ENCODE results near the gene AACS. TPM values are rescaled to one million over a fixed set of nuclear protein-coding genes. Genes with fewer than 3 reads are reported as not detected.
"Not testable (repeated sequence)": the region's sequence is repeated elsewhere in the genome, so short reads cannot be mapped to it uniquely, and the experiment has no call there.

AACS gene
- total and polyA plus RNA-seq, 2 of the 4 experiments (the other 2 are of a cell fraction) = 22.0 to 24.9 TPM

GRCh38 chr12:125140279-125141209 is 75.3 kb downstream of the AACS start:
- H3K4ac ChIP-seq (ENCODE audit: low read depth, low read length) = no peak overlapping the region
- H3K56ac ChIP-seq (ENCODE audit: extremely low read depth, insufficient read depth, low read length) = no peak overlapping the region
- no peak overlapping the region for H3K18ac ChIP-seq (ENCODE audit: low read depth, low read length)
- H3K4me2 ChIP-seq (ENCODE audit: low read depth, low read length) = no peak overlapping the region
- H4K91ac ChIP-seq (ENCODE audit: insufficient read depth, low read depth, low read length) = no peak overlapping the region
- 0 out of 2 replicates have a peak, but pooled peaks have one; percentile 34 for TF ChIP-seq FOS (IDR thresholded peaks at IDR 0.05; ENCODE audit: low read depth, low read length)
- no peak for TF ChIP-seq MAFK (IDR thresholded peaks at IDR 0.05; ENCODE audit: low read depth, low read length)
- ChIA-PET CTCF (no interaction called here), POLR2A (ENCODE audit: unreplicated experiment) (no interaction called here)
- 58% methylated on average over 4 of the region's 22 CpGs; no CpG with 5 or more reads in 1 of the 2 experiments for WGBS, 2 experiments (ENCODE audit: extremely low coverage in 2 of 2, insufficient read length in 1 of 2)
- no peaks in the 10 kb centered on the region for H3K9me3 ChIP-seq (ENCODE audit: control insufficient read depth, insufficient read depth, low read length)
- BruUV-seq (replicated peaks) = no TSS peak
- H3K23ac ChIP-seq (ENCODE audit: low read depth, low read length) = no peak overlapping the region
- intact Hi-C loops (cut with micrococcal nuclease) = no loop called here
- H2BK5ac ChIP-seq (ENCODE audit: low read depth, low read length, poor library complexity, severe bottlenecking) = no peak overlapping the region
- H3K4me1 ChIP-seq (ENCODE audit: control insufficient read depth, insufficient read depth, low read length) = no peaks in the 10 kb centered on the region; the same call in 1 of the 2 replicates
- in situ Hi-C loops (cut with MboI; ENCODE audit: low sequenced_read_pairs) = no loop called here
- peaks cover 3% of the 10 kb centered on the region; the same call in 1 of the 2 replicates for H3K36me3 ChIP-seq (ENCODE audit: control insufficient read depth, insufficient read depth, low read length)
- dilution Hi-C loops (cut with HindIII; ENCODE audit: low sequenced_read_pairs, unreplicated experiment) = no loop called here
- H2BK120ac ChIP-seq (ENCODE audit: low read depth, low read length) = no peak overlapping the region
- no peaks in the 10 kb centered on the region for H3K79me1 ChIP-seq (ENCODE audit: low read depth in 1 of 2, low read length in 2 of 2)
- peak overlapping the region; percentile 12 for H2AK9ac ChIP-seq (replicated peaks; ENCODE audit: low read depth, low read length, poor library complexity)
- peaks cover 5% of the 10 kb centered on the region; the same call in 1 of the 2 replicates for H3K9me1 ChIP-seq (ENCODE audit: insufficient read depth, low read length)
- 0 out of 2 replicates have a peak overlapping the region, but pooled peaks have one; percentile 52 for H3K14ac ChIP-seq (replicated peaks; ENCODE audit: low read depth, low read length)
- H4K20me1 ChIP-seq (ENCODE audit: insufficient read depth, low read length) = no peaks in the 10 kb centered on the region
- no peaks in the 10 kb centered on the region for H3K27me3 ChIP-seq (ENCODE audit: control insufficient read depth, insufficient read depth, low read length)
- no peak overlapping the region for H3K9ac ChIP-seq (ENCODE audit: low read depth, low read length)
- peak overlapping the region; percentile 73; the same call in 1 of the 2 replicates for H2BK20ac ChIP-seq (ENCODE audit: low read depth, low read length)
- no peak overlapping the region for H4K5ac ChIP-seq (ENCODE audit: low read depth, low read length)
- no peak overlapping the region for H2AK5ac ChIP-seq (ENCODE audit: low read depth, low read length)
- H2BK15ac ChIP-seq (ENCODE audit: low read depth, low read length) = no peak overlapping the region; the same call in 2 of the 3 replicates
- peak; percentile 64 for ATAC-seq (ENCODE audit: low read depth)
- H2AFZ ChIP-seq (replicated peaks; ENCODE audit: low read length, poor library complexity) = peak overlapping the region; percentile 72
- H3K4me3 ChIP-seq (ENCODE audit: insufficient read depth, low read depth, low read length) = no peak overlapping the region
- H4K8ac ChIP-seq (ENCODE audit: low read depth in 2 of 2, low read length in 2 of 2) = peak overlapping the region in 1 of 2 experiments; percentile 37; a peak in 1 of 4 replicates
- H3K27ac ChIP-seq (ENCODE audit: insufficient read depth, low read length) = no peak overlapping the region
- DNase-seq = peak; percentile 76

- ATAC-seq (ENCODE audit: low read depth); H3K27me3 ChIP-seq (ENCODE audit: control insufficient read depth, insufficient read depth, low read length); H2BK5ac ChIP-seq (ENCODE audit: low read depth, low read length, poor library complexity, severe bottlenecking); POLR2A ChIA-PET (ENCODE audit: unreplicated experiment); intact Hi-C loops (cut with micrococcal nuclease); H3K9me1 ChIP-seq (ENCODE audit: insufficient read depth, low read length); H3K9me3 ChIP-seq (ENCODE audit: control insufficient read depth, insufficient read depth, low read length); H3K9ac ChIP-seq (ENCODE audit: low read depth, low read length); H3K27ac ChIP-seq (ENCODE audit: insufficient read depth, low read length); H4K5ac ChIP-seq (ENCODE audit: low read depth, low read length); H3K4me2 ChIP-seq (ENCODE audit: low read depth, low read length); H3K56ac ChIP-seq (ENCODE audit: extremely low read depth, insufficient read depth, low read length); H3K23ac ChIP-seq (ENCODE audit: low read depth, low read length); H2BK15ac ChIP-seq (ENCODE audit: low read depth, low read length); H2BK120ac ChIP-seq (ENCODE audit: low read depth, low read length); H4K20me1 ChIP-seq (ENCODE audit: insufficient read depth, low read length); H3K18ac ChIP-seq (ENCODE audit: low read depth, low read length); H3K79me1 ChIP-seq (ENCODE audit: low read depth in 1 of 2, low read length in 2 of 2); CTCF ChIA-PET; DNase-seq; H3K36me3 ChIP-seq (ENCODE audit: control insufficient read depth, insufficient read depth, low read length); H4K91ac ChIP-seq (ENCODE audit: insufficient read depth, low read depth, low read length); H2AK5ac ChIP-seq (ENCODE audit: low read depth, low read length); H3K4ac ChIP-seq (ENCODE audit: low read depth, low read length); in situ Hi-C loops (cut with MboI; ENCODE audit: low sequenced_read_pairs); H3K14ac ChIP-seq (replicated peaks; ENCODE audit: low read depth, low read length); H2BK20ac ChIP-seq (ENCODE audit: low read depth, low read length); H3K4me1 ChIP-seq (ENCODE audit: control insufficient read depth, insufficient read depth, low read length); dilution Hi-C loops (cut with HindIII; ENCODE audit: low sequenced_read_pairs, unreplicated experiment); BruUV-seq (replicated peaks); H3K4me3 ChIP-seq (ENCODE audit: insufficient read depth, low read depth, low read length): not testable (repeated sequence)
- Histone ChIP-seq H2AK9ac (replicated peaks; ENCODE audit: low read depth, low read length, poor library complexity) (peak overlapping the region; percentile 61), H4K8ac (ENCODE audit: low read depth in 2 of 2, low read length in 2 of 2) (peak overlapping the region in 1 of 2 experiments; percentile 37; a peak in 1 of 4 replicates), H2AFZ (replicated peaks; ENCODE audit: low read length, poor library complexity) (peak overlapping the region; percentile 72)
- WGBS, 2 experiments (ENCODE audit: extremely low coverage in 2 of 2, insufficient read length in 1 of 2) = no CpG with 5 or more reads among the region's 11 CpGs
Observed at GRCh38 chr12:125141210-125141573, 76.0 kb downstream of the AACS start.
